Right lobe of liver (tissue), 6 donors: ENCODE measurements around the gene CCSAP. TPM values are rescaled to one million over a fixed set of nuclear protein-coding genes. Genes with fewer than 3 reads are reported as not detected.

ENCODE experiments used
- ATAC-seq, 4 donors: fragments of 200-7000 bp; cut with Tn5 transposase; one replicate each; pipeline ENCODE4 v1.9.1; 2020; ENCODE audit warnings: mild to moderate bottlenecking in 4 of 4, moderate library complexity in 4 of 4
- DNase-seq, 3 donors: peaks; one replicate each; pipeline ENCODE4 v3.0.0-alpha.2; 2020
- H3K27ac ChIP-seq, 3 donors: fragments of 200-600 bp; one replicate each; pipeline ENCODE4 v1.8.0; 2022
- H3K27me3 ChIP-seq, 2 donors: fragments of 200-600 bp; one replicate each; pipeline ENCODE4 v1.8.0; 2022
- H3K36me3 ChIP-seq, 4 donors: fragments of 200-600 bp; sonication (generic) in 1 of 4; one replicate each; pipeline versions ENCODE4 v1.5.1 to v1.8.0; 2017 to 2022; ENCODE audit warnings: control low read depth in 1 of 4
- H3K4me1 ChIP-seq, 4 donors: fragments of 200-600 bp; sonication (generic) in 1 of 4; one replicate each; pipeline versions ENCODE4 v1.5.1 to v1.8.0; 2017 to 2022; ENCODE audit warnings: control low read depth in 1 of 4
- H3K4me3 ChIP-seq, 3 donors: fragments of 200-600 bp; one replicate each; pipeline ENCODE4 v1.8.0; 2022
- H3K9me3 ChIP-seq, 4 donors: fragments of 200-600 bp; sonication (generic) in 1 of 4; one replicate each; pipeline versions ENCODE4 v1.5.1 to v1.8.0; 2017 to 2022; ENCODE audit warnings: control low read depth in 1 of 4
- POLR2A ChIP-seq: fragments of 450-650 bp; IDR thresholded peaks from one replicate; pipeline ENCODE4 v1.6.1; 2017; ENCODE audit warnings: antibody characterized with exemption, mild to moderate bottlenecking
- WGBS: methylation state at CpG from one replicate; pipeline ENCODE4 v1.1.6; 2018; ENCODE audit warnings: low coverage, low lambda C conversion rate; ENCODE audit not compliant: insufficient coverage; ENCODE audit errors: missing lambda C conversion rate; 5-methylcytosine and 5-hydroxymethylcytosine counted together
- intact Hi-C, 2 donors: fragments of 100-400 bp; cut with DNase I; formaldehyde crosslinking; loops; one replicate each; pipeline versions ENCODE4 v1.11.2 to v1.14.1; 2022
- total RNA-seq, 6 experiments: library from RNA; depleted of rRNA in 2 of 6; stranded (reverse); fragments of >200 nt in 2 of 6; fragmentation: NEBNext Ultra II Directional in 3 of 6; extraction: Animal tissue kit (Norgen Biotek cat#: 25700) in 3 of 6; gene quantifications; one replicate each; pipeline versions ENCODE4 v1.1.0 to v1.2.4, GENCODE V29; 2016 to 2023
- TF ChIP-seq, protein P1 (sequence below), 4 donors: fragments of 200-600 bp in 3 of 4; fragments of 450-650 bp in 1 of 4; IDR thresholded peaks; one replicate each; pipeline versions ENCODE4 v1.5.1 to v1.8.0; 2016 to 2022; ENCODE audit warnings: antibody characterized with exemption in 4 of 4, mild to moderate bottlenecking in 2 of 4
- donor health status: DM: no; HTN: yes; CAD: no.
- donor health status: DM: no; HTN: no; CAD: no.
- donor health status: DM: no; HTN: no; CAD: no.
- donor health status: DM: no; HTN: yes; CAD: no.
- donor health status: DM: no; HTN: yes; CAD: no.

The CCSAP gene
- total RNA-seq, 6 experiments from 2014 or later, result 1.4 to 3.2 (median 1.7) TPM

- no peak for ATAC-seq
- TF ChIP-seq, protein P1, sequence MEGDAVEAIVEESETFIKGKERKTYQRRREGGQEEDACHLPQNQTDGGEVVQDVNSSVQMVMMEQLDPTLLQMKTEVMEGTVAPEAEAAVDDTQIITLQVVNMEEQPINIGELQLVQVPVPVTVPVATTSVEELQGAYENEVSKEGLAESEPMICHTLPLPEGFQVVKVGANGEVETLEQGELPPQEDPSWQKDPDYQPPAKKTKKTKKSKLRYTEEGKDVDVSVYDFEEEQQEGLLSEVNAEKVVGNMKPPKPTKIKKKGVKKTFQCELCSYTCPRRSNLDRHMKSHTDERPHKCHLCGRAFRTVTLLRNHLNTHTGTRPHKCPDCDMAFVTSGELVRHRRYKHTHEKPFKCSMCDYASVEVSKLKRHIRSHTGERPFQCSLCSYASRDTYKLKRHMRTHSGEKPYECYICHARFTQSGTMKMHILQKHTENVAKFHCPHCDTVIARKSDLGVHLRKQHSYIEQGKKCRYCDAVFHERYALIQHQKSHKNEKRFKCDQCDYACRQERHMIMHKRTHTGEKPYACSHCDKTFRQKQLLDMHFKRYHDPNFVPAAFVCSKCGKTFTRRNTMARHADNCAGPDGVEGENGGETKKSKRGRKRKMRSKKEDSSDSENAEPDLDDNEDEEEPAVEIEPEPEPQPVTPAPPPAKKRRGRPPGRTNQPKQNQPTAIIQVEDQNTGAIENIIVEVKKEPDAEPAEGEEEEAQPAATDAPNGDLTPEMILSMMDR (IDR thresholded peaks at IDR 0.05), result no peak
- TF ChIP-seq POLR2A, result no peak
- H3K27ac ChIP-seq, result no peak overlapping the region
- no peaks in the 10 kb centered on the region for H3K4me1 ChIP-seq
- 69% methylated on average over 2 of the region's 7 CpGs for WGBS
- no peaks in the 10 kb centered on the region for H3K27me3 ChIP-seq
- no peak for DNase-seq
- H3K36me3 ChIP-seq, result no peaks in the 10 kb centered on the region
- no peak overlapping the region for H3K4me3 ChIP-seq
- intact Hi-C loops, result no loop called here
- no peaks in the 10 kb centered on the region for H3K9me3 ChIP-seq
Observed at GRCh38 chr1:229370601-229371021, 27.8 kb upstream of the CCSAP start.

DNA sequence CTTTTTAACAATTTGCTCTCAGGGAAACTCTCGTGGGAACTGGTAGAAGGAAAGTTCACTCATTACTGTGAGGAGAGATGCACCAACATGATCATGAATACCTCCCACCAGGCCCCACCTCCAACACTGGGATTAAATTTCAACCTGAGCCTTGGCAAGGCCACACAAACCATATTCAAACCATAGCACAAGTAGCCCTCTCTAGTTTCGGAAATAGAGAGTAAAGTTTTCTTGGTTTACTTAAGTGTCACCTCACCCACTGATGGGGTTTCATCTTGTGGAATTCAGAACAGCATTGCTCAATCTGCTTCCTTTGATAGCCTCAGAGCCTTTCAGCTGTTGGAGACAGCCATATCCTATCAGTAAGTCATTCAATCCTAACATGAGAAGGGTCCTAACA is 25.5 kb upstream of the CCSAP start:
- no peak for TF ChIP-seq POLR2A
- TF ChIP-seq, protein P1 (IDR thresholded peaks at IDR 0.05), result no peak
- ATAC-seq (no peak), DNase-seq (peak in 1 of 3 donors; percentile 19)
- H3K27me3 ChIP-seq, result no peaks in the 10 kb centered on the region
- no peak overlapping the region for H3K4me3 ChIP-seq
- H3K4me1 ChIP-seq, result no peaks in the 10 kb centered on the region
- no peaks in the 10 kb centered on the region for H3K36me3 ChIP-seq
- 42% methylated on average over 2 of the region's 2 CpGs for WGBS
- intact Hi-C loops, result no loop called here
- no peak overlapping the region for H3K27ac ChIP-seq
- no peaks in the 10 kb centered on the region for H3K9me3 ChIP-seq

DNA sequence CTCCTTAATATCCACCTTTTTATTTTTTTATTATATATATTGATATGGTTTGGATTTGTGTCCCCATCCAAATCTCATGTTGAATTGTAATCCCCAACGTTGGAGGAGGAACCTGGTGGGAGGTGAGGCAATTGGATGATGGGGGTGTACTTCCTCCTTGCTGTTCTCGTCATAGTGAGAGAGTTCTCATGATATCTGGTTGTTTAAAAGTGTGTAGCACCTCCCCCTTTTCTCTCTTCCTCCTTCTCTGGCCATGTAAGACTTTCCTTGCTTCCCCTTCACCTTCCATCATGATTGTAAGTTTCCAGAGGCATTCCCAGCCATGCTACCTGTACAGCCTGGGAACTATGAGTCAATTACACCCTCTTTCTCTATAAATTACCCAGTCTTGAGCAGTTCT is 22.7 kb upstream of the CCSAP start:
- TF ChIP-seq POLR2A, result no peak
- TF ChIP-seq, protein P1 (IDR thresholded peaks at IDR 0.05), result no peak
- no peak overlapping the region for H3K4me3 ChIP-seq
- no peaks in the 10 kb centered on the region for H3K36me3 ChIP-seq
- DNase-seq (no peak), ATAC-seq (no peak)
- H3K27ac ChIP-seq, result no peak overlapping the region
- H3K27me3 ChIP-seq, result no peaks in the 10 kb centered on the region
- intact Hi-C loops, result no loop called here
- no peaks in the 10 kb centered on the region for H3K9me3 ChIP-seq
- H3K4me1 ChIP-seq, result no peaks in the 10 kb centered on the region
- 13% methylated on average over 2 of the region's 2 CpGs for WGBS

DNA sequence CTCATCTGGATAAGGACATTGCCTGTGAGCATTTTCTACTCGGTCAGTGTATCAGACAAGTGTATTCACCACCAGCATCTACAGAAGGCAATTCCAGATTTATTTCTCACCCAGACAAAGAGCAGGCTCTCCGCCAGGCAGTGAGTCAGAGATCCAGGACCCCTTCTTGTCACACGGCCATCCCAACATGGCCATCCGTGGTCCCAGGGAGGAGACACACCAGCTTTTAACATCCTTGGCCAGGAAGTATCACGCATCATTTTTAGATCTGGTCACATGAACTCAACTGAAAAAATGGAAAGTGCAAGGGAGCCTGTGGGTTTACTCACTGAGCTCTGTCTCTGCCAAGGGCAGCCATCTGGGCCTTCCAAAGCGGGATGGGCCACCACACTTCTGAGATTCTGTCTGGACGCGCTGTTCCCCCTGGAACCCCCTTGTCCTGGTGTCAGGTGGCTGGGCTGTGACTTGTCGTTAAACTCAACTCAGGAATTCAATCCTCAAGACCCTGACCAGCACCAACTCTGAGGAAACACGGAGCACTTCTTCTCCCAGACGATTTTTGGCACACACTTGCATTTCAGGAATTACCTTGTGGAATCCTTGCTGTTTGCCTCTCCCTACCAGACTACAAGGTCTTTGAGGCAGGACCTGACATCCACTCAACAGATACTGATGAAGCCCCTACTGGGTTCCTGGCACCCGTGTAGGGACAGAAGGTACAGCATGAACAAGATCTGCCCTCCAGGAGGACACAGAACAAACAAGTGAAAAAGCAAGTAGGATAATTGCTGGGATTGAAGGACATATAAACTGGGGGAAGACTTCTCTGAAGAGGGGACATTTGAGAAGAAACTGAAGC is 21.6 kb upstream of the CCSAP start:
- H3K27me3 ChIP-seq, result no peaks in the 10 kb centered on the region
- no peak overlapping the region for H3K27ac ChIP-seq
- no peak overlapping the region for H3K4me3 ChIP-seq
- DNase-seq (no peak), ATAC-seq (no peak)
- no peaks in the 10 kb centered on the region for H3K36me3 ChIP-seq
- TF ChIP-seq, protein P1 (IDR thresholded peaks at IDR 0.05), result no peak
- TF ChIP-seq POLR2A, result no peak
- no peaks in the 10 kb centered on the region for H3K4me1 ChIP-seq
- intact Hi-C loops, result no loop called here
- no peaks in the 10 kb centered on the region for H3K9me3 ChIP-seq
- 60% methylated on average over 8 of the region's 12 CpGs for WGBS
